ENCODE data around the gene TMEM222. TPM values are rescaled to one million over a fixed set of nuclear protein-coding genes. Genes with fewer than 3 reads are reported as not detected.

Gene TMEM222
- total and polyA plus RNA-seq, 2 of the 4 experiments (the other 2 are of a cell fraction) = 19.9 to 54.1 TPM

DNA sequence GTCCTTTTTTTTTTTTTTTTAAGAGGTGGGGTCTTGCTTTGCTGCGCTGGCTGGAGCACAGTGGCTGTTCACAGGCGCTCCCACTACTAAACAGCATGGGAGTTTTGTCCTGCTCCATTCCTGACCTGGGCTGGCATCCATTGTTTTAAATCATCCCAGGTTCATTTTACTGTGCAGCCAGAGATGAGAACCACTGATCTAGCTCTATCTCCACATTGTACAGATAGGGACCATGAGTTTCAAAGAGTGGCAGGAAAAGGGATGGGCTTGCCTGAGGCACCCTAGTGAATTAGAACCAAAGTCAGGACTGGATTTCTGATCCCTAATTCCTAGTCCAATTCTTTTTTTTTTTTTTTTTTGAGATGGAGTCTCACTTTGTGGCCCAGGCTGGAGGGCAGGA, 7.2 kb upstream of the TMEM222 start:
- no peak overlapping the region for H2AK5ac ChIP-seq (ENCODE audit: low read depth, low read length)
- DNase-seq (no peak), ATAC-seq (ENCODE audit: low read depth) (no peak)
- in situ Hi-C loops (cut with MboI; ENCODE audit: low sequenced_read_pairs) (no loop called here), dilution Hi-C loops (cut with HindIII; ENCODE audit: low sequenced_read_pairs, unreplicated experiment) (no loop called here), intact Hi-C loops (cut with micrococcal nuclease) (no loop called here)
- H3K14ac ChIP-seq (replicated peaks; ENCODE audit: low read depth, low read length) = no peak overlapping the region
- H3K4ac ChIP-seq (ENCODE audit: low read depth, low read length) = no peak overlapping the region
- no CpG with 5 or more reads among the region's 2 CpGs for WGBS, 2 experiments (ENCODE audit: extremely low coverage in 2 of 2, insufficient read length in 1 of 2)
- 0 out of 2 replicates have a peak, but pooled peaks cover 3% of the 10 kb centered on the region for H3K9me1 ChIP-seq (ENCODE audit: insufficient read depth, low read length)
- H2AK9ac ChIP-seq (replicated peaks; ENCODE audit: low read depth, low read length, poor library complexity) = no peak overlapping the region
- H2BK15ac ChIP-seq (ENCODE audit: low read depth, low read length) = no peak overlapping the region
- no peak overlapping the region for H2BK120ac ChIP-seq (ENCODE audit: low read depth, low read length)
- H3K4me2 ChIP-seq (ENCODE audit: low read depth, low read length) = no peak overlapping the region
- no peaks in the 10 kb centered on the region; the same call in 1 of the 2 replicates for H3K4me1 ChIP-seq (ENCODE audit: control insufficient read depth, insufficient read depth, low read length)
- H4K91ac ChIP-seq (ENCODE audit: insufficient read depth, low read depth, low read length) = no peak overlapping the region
- no peak overlapping the region for H3K4me3 ChIP-seq (ENCODE audit: insufficient read depth, low read depth, low read length)
- no TSS peak for BruUV-seq (replicated peaks)
- no peaks in the 10 kb centered on the region for H4K20me1 ChIP-seq (ENCODE audit: insufficient read depth, low read length)
- TF ChIP-seq RAD21 (IDR thresholded peaks at IDR 0.05; ENCODE audit: low read length) (no peak), RFX5 (IDR thresholded peaks at IDR 0.05; ENCODE audit: low read depth, low read length) (no peak), CHD1 (IDR thresholded peaks at IDR 0.05; ENCODE audit: low read depth, low read length) (no peak), CEBPB (IDR thresholded peaks at IDR 0.05; ENCODE audit: low read depth, low read length) (no peak), SMC3 (IDR thresholded peaks at IDR 0.05; ENCODE audit: low read depth, low read length) (no peak), FOS (IDR thresholded peaks at IDR 0.05; ENCODE audit: low read depth, low read length) (no peak), MAFK (IDR thresholded peaks at IDR 0.05; ENCODE audit: low read depth, low read length) (no peak), MAZ (IDR thresholded peaks at IDR 0.05; ENCODE audit: borderline replicate concordance, low read depth, low read length) (no peak), POLR2A (IDR thresholded peaks at IDR 0.05; ENCODE audit: low read depth, low read length) (no peak), BHLHE40 (IDR thresholded peaks at IDR 0.05; ENCODE audit: low read depth, low read length) (no peak), MXI1 (IDR thresholded peaks at IDR 0.05; ENCODE audit: borderline replicate concordance, low read depth, low read length) (no peak), NFE2L2 (IDR thresholded peaks at IDR 0.05; ENCODE audit: low read depth, low read length) (no peak), RCOR1 (IDR thresholded peaks at IDR 0.05; ENCODE audit: insufficient replicate concordance, low read length) (no peak)
- TF ChIP-seq, protein P1, sequence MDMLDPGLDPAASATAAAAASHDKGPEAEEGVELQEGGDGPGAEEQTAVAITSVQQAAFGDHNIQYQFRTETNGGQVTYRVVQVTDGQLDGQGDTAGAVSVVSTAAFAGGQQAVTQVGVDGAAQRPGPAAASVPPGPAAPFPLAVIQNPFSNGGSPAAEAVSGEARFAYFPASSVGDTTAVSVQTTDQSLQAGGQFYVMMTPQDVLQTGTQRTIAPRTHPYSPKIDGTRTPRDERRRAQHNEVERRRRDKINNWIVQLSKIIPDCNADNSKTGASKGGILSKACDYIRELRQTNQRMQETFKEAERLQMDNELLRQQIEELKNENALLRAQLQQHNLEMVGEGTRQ (IDR thresholded peaks at IDR 0.05; ENCODE audit: low read depth, low read length) = no peak
- TF ChIP-seq, protein P2, sequence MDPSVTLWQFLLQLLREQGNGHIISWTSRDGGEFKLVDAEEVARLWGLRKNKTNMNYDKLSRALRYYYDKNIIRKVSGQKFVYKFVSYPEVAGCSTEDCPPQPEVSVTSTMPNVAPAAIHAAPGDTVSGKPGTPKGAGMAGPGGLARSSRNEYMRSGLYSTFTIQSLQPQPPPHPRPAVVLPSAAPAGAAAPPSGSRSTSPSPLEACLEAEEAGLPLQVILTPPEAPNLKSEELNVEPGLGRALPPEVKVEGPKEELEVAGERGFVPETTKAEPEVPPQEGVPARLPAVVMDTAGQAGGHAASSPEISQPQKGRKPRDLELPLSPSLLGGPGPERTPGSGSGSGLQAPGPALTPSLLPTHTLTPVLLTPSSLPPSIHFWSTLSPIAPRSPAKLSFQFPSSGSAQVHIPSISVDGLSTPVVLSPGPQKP (IDR thresholded peaks at IDR 0.05; ENCODE audit: borderline replicate concordance, low read depth, low read length) = no peak
- TF ChIP-seq, protein P3, sequence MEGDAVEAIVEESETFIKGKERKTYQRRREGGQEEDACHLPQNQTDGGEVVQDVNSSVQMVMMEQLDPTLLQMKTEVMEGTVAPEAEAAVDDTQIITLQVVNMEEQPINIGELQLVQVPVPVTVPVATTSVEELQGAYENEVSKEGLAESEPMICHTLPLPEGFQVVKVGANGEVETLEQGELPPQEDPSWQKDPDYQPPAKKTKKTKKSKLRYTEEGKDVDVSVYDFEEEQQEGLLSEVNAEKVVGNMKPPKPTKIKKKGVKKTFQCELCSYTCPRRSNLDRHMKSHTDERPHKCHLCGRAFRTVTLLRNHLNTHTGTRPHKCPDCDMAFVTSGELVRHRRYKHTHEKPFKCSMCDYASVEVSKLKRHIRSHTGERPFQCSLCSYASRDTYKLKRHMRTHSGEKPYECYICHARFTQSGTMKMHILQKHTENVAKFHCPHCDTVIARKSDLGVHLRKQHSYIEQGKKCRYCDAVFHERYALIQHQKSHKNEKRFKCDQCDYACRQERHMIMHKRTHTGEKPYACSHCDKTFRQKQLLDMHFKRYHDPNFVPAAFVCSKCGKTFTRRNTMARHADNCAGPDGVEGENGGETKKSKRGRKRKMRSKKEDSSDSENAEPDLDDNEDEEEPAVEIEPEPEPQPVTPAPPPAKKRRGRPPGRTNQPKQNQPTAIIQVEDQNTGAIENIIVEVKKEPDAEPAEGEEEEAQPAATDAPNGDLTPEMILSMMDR (conservative IDR thresholded peaks at IDR 0.05; ENCODE audit: low read depth, low read length) = no peak
- CTCF ChIA-PET = interaction anchor here (0.7 kb wide), 1 partner anchor 13 kb away, joined by 7 read pairs; no protein-coding TSS in a partner anchor
- no peak overlapping the region for H4K5ac ChIP-seq (ENCODE audit: low read depth, low read length)
- H3K9ac ChIP-seq (ENCODE audit: low read depth, low read length) = no peak overlapping the region
- H3K79me1 ChIP-seq (ENCODE audit: low read depth in 1 of 2, low read length in 2 of 2) = no peaks in the 10 kb centered on the region
- no peaks in the 10 kb centered on the region for H3K9me3 ChIP-seq (ENCODE audit: control insufficient read depth, insufficient read depth, low read length)
- H4K8ac ChIP-seq (ENCODE audit: low read depth in 2 of 2, low read length in 2 of 2) = no peak overlapping the region
- H2BK20ac ChIP-seq (ENCODE audit: low read depth, low read length) = no peak overlapping the region
- H3K23ac ChIP-seq (ENCODE audit: low read depth, low read length) = no peak overlapping the region
- H2BK5ac ChIP-seq (ENCODE audit: low read depth, low read length, poor library complexity, severe bottlenecking) = no peak overlapping the region
- no peak overlapping the region for H2AFZ ChIP-seq (replicated peaks; ENCODE audit: low read length, poor library complexity)
- H3K18ac ChIP-seq (ENCODE audit: low read depth, low read length) = no peak overlapping the region
- no peak overlapping the region for H3K56ac ChIP-seq (ENCODE audit: extremely low read depth, insufficient read depth, low read length)
- H3K27me3 ChIP-seq (ENCODE audit: control insufficient read depth, insufficient read depth, low read length) = no peaks in the 10 kb centered on the region
- no peaks in the 10 kb centered on the region for H3K36me3 ChIP-seq (ENCODE audit: control insufficient read depth, insufficient read depth, low read length)
- no peak overlapping the region for H3K27ac ChIP-seq (ENCODE audit: insufficient read depth, low read length)
- POLR2A ChIA-PET (ENCODE audit: unreplicated experiment) = interaction anchor here (0.7 kb wide), 1 partner anchor 12 kb away, joined by 7 read pairs; no protein-coding TSS in a partner anchor

All from IMR-90 (cell line).